SU-DHL-6 (cell line): ENCODE measurements around the gene HDAC11.

Experiments
- H2AFZ ChIP-seq: fragments of 200-600 bp; sonication (generic); 2 replicates; pipeline ENCODE4 v1.6.1; 2014; ENCODE audit warnings: low read depth, mild to moderate bottlenecking, moderate library complexity, mixed read lengths, antibody characterized with exemption, low read length; ENCODE audit not compliant: severe bottlenecking
- H3F3A ChIP-seq: fragments of 200-600 bp; shearing (Covaris generic); 2 replicates; pipeline ENCODE4 v1.6.0; 2016; ENCODE audit warnings: antibody characterized with exemption, mild to moderate bottlenecking; ENCODE audit not compliant: insufficient read depth
- H3K27ac ChIP-seq: fragments of 200-600 bp; sonication (generic); 2 replicates; pipeline ENCODE4 v1.5.1; 2016; ENCODE audit warnings: low read depth, mild to moderate bottlenecking, low read length, moderate library complexity, mixed read lengths
- H3K27me3 ChIP-seq: fragments of 200-600 bp; sonication (generic), shearing (Covaris generic); 2 replicates; pipeline ENCODE4 v1.6.0; 2014; ENCODE audit warnings: mild to moderate bottlenecking, low read length
- H3K36me3 ChIP-seq: fragments of 200-600 bp; sonication (generic); 2 replicates; pipeline ENCODE4 v1.6.1; 2014; ENCODE audit warnings: mild to moderate bottlenecking, low read length, mixed read lengths
- H3K4me2 ChIP-seq: fragments of 300-600, 200-600 bp; shearing (Covaris generic), sonication (generic); 2 replicates; pipeline ENCODE4 v1.6.0; 2014; ENCODE audit warnings: low read length, low read depth, mild to moderate bottlenecking; ENCODE audit not compliant: poor library complexity, severe bottlenecking
- H3K4me3 ChIP-seq: fragments of 200-600 bp; sonication (generic); 2 replicates; pipeline ENCODE4 v1.5.1; 2014; ENCODE audit warnings: antibody characterized with exemption, low read length, mild to moderate bottlenecking, mixed read lengths; ENCODE audit not compliant: insufficient read depth, poor library complexity, severe bottlenecking
- H3K79me2 ChIP-seq: fragments of 200-600 bp; sonication (generic); 2 replicates; pipeline ENCODE4 v1.6.1; 2014; ENCODE audit warnings: mild to moderate bottlenecking, low read length, moderate library complexity; ENCODE audit not compliant: insufficient read depth
- H3K9ac ChIP-seq: fragments of 200-600 bp; sonication (generic); 2 replicates; pipeline ENCODE4 v1.7.0; 2014; ENCODE audit warnings: mild to moderate bottlenecking, low read length
- H3K9me2 ChIP-seq: fragments of 200-600 bp; sonication (generic); replicated peaks from 2 replicates; pipeline ENCODE4 v1.6.1; 2014; ENCODE audit warnings: low read length; ENCODE audit not compliant: insufficient read depth
- H3K9me3 ChIP-seq: fragments of 200-600 bp; sonication (generic); 2 replicates; pipeline ENCODE4 v1.6.1; 2014; ENCODE audit warnings: low read length, mixed read lengths; ENCODE audit not compliant: insufficient read depth
- H4K20me1 ChIP-seq: fragments of 200-600 bp; sonication (generic); 2 replicates; pipeline ENCODE4 v1.6.1; 2014; ENCODE audit warnings: low read depth, mild to moderate bottlenecking, antibody characterized with exemption, low read length, moderate library complexity, mixed read lengths
- CTCF ChIP-seq: fragments of 200-600 bp; sonication (generic); IDR thresholded peaks from one replicate; pipeline ENCODE4 v1.5.1; 2017; ENCODE audit warnings: antibody characterized with exemption, mild to moderate bottlenecking, low read length, moderate library complexity; ENCODE audit not compliant: insufficient read depth, poor library complexity, severe bottlenecking
- EZH2phosphoT487 ChIP-seq: fragments of 200-600 bp; sonication (generic), shearing (Covaris generic); conservative IDR thresholded peaks from 2 replicates; pipeline ENCODE4 v1.6.1; 2018; ENCODE audit warnings: mild to moderate bottlenecking, antibody characterized with exemption, low read length, moderate library complexity, mixed read lengths

The HDAC11 gene

GRCh38 chr3:13555753-13556152 lies 75.6 kb downstream of the HDAC11 start:
- H2AFZ ChIP-seq = no peak overlapping the region
- no peaks in the 10 kb centered on the region for H4K20me1 ChIP-seq
- no peaks in the 10 kb centered on the region for H3K79me2 ChIP-seq
- no peaks in the 10 kb centered on the region for H3F3A ChIP-seq
- H3K9me3 ChIP-seq = no peaks in the 10 kb centered on the region
- H3K27me3 ChIP-seq = no peaks in the 10 kb centered on the region
- no peak overlapping the region for H3K4me3 ChIP-seq
- no peak overlapping the region for H3K4me2 ChIP-seq
- no peaks in the 10 kb centered on the region for H3K36me3 ChIP-seq
- TF ChIP-seq CTCF = no peak
- no peak for TF ChIP-seq EZH2phosphoT487
- no peaks in the 10 kb centered on the region for H3K9me2 ChIP-seq
- no peak overlapping the region for H3K9ac ChIP-seq
- no peak overlapping the region for H3K27ac ChIP-seq
